ENCODE data around the gene POLD1. TPM values are rescaled to one million over a fixed set of nuclear protein-coding genes. Genes with fewer than 3 reads are reported as not detected.
"Not testable (repeated sequence)": the region's sequence is repeated elsewhere in the genome, so short reads cannot be mapped to it uniquely, and the experiment has no call there.

POLD1 gene
- total RNA-seq, 1 donor from 2014 or later, result 39.5 TPM

DNA sequence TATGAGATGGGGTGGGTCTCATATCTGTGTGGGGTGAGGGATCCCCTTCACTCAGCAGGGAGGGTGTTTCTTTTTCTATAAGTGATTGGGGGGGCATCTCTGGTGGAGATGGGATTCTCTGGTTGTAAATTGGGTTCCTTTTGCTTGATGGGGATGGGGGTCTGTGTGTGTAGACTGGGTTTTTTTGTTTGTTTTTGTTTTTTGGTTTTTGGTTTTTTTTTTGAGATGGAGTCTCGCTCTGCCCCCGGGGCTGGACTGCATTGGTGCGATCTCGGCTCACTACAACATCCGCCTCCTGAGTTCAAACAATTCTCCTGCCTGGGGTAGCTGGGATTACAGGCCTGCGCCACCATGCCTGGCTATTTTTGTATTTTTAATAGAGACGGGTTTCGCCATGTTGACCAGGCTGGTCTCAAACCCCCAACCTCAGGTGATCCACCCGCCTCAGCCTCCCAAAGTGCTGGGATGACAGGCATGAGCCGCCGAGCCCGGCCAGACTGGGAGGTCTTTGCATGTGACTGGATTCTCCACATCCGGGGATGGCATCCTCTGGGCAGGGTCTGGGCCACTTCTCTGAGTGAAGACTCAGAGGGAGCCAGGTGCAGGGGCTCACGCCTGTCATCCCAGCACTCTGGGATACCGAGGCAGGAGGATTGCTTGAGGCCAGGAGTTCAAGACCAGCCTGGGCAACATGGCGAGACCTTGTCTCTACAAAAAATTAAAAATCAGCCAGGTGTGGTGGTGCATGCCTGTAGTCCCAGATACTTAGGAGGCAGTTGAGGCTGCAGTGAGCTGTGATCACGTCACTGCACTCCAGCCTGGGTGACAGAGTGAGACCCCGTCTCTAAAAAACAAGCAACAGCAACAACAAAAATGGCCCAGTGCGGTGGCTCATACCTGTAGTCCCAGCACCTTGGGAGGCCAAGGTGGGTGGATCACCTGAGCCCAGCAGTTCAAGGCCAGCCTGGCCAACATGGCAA is 49.3 kb downstream of the POLD1 start:
- no peak for DNase-seq (ENCODE audit: low read depth in 2 of 2)

DNA sequence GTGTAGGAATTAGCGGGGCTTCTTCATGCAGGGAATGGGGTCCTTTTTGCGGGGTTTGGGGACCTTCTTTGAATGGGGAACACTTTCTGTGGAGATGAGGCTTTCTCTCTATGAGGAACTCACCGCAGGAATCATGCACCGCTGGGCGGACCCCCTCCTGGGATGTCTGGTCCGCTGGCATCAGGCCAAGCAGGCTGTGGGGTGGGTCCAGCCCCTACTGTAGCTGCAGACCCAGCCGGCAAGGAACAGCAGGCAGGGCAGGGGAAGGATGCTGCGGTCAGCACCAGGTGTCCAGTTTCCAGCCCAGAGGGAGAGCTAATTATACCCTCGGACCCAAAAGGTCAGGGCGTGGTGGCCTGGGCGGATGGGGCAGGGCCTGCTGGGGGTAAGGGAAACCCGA is 50.4 kb downstream of the POLD1 start:
- no peak for DNase-seq (ENCODE audit: low read depth in 2 of 2)

DNA sequence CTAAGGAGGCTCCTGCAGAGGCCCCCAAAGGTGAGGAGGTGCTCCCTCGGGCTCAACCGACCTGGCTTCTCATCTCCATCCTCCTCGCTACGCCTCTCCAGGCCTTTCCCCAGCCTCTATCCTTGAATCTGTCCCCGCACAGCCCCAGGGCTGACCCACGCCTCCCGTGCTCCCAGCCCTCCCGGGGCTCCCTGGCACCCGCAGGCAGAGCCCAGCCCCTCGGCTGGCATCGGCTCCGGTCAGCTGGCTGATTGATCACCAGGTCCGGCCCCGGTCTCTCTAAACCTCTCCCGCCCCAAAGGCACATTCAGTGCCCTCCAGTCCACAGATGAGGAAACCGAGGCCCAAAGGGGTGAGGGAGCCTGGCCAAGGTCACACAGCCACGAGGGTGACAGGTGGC is 51.1 kb downstream of the POLD1 start:
- no peak for DNase-seq (ENCODE audit: low read depth in 2 of 2)

DNA sequence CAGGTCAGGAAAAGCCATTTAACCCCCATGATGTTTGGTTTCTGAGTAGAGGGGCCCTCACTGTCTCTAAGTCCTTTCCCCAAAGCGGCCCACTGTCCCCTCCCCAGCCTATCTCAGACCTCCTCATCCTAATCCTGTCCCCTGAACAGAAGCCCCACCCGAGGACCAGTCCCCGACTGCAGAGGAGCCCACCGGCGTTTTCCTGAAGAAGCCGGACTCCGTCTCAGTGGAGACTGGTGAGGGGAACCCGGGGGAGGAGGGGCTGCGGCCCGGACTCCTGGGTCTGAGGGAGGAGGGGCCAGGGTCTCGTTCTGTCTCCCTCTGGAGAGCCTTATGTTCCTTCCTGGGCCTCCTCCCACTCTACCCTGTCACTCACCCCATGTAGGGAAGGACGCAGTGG is 51.5 kb downstream of the POLD1 start:
- no peak for DNase-seq (ENCODE audit: low read depth in 2 of 2)

DNA sequence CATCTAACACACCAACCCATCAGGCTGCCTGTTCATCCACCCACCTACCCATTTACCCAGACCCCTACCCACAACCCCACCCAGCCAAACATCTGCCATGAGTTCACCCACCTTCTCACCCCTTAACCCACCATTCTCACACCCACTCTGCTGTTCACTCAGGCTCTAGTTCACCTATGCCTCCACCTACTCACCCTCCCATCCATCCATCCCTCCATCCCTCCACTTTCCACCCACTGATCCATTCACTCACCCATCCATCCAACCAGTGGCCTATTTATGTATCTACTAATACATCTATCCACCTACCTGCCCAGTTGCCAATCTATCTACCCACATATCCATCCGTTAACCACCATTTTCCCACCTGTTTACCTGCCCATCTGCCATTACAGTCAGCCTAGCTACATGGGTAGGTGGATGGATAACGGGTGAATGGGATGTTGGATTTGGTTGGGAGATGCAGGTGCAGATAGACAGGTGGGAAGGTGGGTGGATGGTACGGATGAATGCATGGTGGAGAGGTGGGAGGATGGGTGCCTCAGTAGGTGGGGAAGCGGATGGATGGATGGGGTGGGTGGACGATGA is 53.8 kb downstream of the POLD1 start:
- no peak for DNase-seq (ENCODE audit: low read depth in 2 of 2)

DNA sequence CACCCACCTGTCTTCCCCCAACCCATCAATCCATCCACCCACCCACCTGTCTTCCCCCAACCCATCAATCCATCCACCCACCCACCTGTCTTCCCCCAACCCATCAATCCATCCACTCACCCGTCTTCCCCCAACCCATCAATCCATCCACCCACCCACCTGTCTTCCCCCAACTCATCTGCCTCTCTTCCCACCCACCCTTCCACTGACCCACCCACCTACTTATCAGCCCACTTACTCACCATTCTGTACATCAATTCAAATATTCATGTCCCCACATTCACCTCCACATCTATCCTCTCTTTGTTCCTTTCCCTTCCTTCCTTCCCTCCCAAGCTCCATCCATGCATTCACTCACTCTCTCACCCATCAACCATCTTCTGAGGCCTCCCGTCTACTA is 55.0 kb downstream of the POLD1 start:
- DNase-seq (ENCODE audit: low read depth in 2 of 2), result not testable (repeated sequence)

DNA sequence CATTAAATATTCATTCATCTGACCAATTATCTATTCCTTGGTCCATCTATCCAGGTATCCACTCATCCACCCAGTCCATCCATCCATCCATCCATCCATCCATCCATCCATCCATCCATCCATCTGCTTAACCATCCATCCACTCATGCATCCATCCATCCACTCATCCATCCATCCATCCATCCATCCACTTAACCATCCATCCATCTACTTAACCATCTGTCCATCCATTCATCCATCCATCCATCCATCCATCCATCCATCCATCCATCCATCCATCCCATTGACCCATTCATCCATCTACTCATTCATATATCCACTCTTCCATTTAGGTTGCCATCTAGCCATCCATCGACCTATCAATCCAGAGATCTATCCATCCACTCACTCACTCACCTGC is 59.9 kb downstream of the POLD1 start:
- no peak for DNase-seq (ENCODE audit: low read depth in 2 of 2)

DNA sequence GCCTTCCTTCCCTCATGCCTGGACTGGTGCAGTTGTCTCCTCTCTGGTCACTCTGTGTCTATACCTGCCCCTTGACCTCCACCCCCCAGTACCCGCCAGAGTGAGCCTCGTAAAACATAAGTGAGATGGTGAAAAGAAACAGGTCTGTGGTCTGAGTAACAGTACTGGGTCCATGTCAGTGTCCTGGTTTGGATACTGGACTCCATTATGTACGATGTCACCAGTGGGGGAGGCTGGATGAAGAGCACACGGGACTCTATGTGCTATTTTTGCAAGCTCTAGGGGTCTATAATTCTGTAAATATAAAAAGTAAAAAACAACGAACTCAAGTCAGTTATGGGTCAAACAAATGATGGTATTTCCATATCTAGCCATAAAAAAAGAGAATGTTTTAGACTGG is 62.9 kb downstream of the POLD1 start:
- DNase-seq (ENCODE audit: low read depth in 2 of 2), result no peak

DNA sequence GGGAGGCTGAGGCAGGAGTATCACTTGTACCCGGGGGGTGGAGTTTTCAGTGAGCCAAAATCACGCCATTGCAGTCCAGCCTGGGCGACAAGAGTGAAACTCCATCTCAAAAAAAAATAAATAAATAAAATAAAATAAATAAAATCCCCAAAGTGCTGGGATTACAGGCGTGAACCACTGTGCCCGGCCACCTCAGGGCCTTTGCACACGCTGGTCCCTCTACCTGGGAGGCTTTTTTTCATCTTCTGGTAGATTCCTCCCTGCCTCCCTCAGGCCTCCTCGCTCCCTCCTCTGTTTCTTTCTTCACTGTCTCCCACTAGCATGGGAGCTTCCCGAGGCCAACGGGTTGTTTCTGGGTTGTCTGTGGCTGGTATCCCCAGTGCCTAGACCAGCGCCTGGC is 63.6 kb downstream of the POLD1 start:
- no peak for DNase-seq (ENCODE audit: low read depth in 2 of 2)

DNA sequence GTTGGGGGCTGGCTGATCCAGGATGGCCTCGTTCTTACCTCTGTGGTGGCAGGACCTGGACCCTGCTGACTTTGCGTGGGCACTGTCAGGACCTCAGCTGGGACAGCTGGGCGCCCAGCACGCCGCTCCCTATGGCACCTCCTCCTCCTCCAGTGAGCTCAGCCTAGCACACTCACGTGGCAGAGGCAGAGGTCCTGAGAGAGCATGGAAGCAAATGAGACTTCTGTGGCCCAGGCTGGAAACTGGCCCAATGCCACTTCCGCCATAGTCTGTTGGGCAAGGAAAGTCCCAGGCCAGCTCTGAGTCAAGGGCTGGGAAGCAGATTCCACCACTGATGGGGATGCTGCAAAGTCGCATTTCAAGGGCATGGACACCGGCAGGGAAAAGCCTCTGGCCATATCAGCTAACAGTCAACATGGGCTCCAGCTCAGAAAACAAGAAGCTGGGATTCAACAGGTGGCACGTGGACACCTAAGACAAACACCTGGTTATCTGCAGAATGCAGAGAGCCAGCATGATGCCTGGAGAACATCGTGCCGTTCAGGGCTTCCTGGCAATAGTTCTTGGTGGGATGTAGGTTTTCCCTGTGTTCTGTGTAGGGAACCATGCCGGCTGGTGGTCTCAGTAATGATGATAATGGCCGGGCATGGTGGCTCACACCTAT is 65.2 kb downstream of the POLD1 start:
- DNase-seq (ENCODE audit: low read depth in 2 of 2), result no peak

DNA sequence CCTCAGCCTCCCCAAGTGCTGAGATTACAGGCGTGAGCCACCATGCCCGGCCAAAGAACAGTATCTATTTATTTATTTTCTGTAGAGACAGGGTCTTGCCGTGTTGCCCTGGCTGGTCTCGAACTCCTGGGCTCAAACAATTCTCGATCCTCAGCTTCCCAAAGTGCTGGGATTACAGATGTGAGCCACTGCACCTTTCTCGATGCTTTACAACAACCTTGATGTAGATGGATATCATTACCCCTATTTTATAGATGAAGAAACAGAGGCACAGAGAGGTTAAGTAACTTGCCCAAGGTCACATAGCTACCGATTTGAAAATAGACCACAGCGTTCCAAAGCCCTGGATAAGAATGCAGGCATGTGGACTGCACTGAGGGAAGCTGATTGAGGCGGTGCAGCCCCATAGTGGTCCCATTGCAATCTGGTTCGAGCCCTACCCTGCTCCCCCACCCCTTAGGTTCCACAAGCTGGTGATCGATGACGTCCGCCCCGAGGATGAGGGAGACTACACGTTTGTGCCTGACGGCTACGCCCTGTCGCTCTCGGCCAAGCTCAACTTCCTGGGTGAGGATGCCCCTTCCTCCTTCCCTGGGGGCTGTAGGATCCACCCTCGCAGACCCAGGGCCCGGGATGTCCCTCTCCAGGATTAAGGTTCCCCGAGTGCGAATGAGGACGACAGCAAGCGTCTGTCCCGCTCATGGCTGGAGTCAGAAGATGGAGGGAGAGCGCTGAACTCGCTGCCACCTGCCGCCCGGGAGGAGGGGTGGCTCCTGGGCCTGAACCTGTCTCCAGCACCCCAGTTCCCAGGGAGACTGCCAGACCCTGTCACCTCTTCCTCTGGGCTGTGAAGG is 66.4 kb downstream of the POLD1 start:
- DNase-seq (ENCODE audit: low read depth in 2 of 2), result no peak

DNA sequence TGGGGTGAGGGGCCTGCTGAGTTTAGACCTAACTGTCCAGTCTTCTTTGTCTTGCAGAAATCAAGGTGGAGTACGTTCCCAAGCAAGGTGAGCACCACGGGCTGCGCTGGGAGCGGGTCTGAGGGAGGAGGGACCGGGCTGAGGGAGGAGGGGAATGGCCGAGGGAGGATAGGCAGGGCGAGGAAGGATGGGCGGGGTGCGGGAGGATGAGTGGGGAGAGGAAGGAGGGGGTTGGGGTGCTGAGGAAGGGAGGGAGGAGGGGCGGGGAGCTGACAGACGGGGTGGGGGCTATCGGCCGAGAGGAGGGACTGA is 67.0 kb downstream of the POLD1 start:
- DNase-seq (ENCODE audit: low read depth in 2 of 2), result no peak

DNA sequence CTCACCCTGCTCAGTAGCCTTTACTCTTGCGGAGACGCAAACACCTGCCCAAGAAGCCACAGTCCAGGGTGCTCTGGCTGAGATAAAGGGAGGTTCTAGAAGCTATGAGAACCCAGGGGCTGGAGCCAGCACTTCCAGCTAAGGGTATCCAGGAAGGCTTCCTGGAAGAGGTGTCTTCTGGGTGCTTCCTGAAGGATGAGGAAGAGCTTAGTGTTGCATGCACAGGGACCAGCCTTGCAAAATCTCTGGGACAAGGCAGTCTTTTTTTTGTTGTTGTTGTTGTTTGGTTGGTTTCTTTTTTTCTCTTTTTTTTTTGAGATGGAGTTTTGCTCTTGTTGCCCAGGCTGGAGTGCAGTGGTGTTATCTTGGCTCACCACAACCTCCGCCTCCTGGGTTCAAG is 69.1 kb downstream of the POLD1 start:
- no peak for DNase-seq (ENCODE audit: low read depth in 2 of 2)

DNA sequence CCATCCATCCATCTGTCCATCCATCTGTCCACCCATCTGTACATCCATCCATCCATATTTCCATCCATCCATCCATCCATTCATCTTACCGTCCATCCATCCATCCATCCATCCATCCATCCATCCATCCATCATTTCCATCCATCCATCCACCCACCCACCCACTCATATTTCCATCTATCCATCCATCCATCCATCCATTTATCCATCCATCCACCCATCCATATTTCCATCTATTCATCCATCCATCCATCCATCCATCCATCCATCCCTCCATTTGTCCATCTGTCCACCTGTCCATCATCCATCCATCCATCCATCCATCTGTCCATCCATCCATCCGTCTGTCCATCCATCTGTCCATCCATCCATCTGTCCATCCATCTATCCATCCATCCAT is 71.8 kb downstream of the POLD1 start:
- DNase-seq (ENCODE audit: low read depth in 2 of 2), result no peak

DNA sequence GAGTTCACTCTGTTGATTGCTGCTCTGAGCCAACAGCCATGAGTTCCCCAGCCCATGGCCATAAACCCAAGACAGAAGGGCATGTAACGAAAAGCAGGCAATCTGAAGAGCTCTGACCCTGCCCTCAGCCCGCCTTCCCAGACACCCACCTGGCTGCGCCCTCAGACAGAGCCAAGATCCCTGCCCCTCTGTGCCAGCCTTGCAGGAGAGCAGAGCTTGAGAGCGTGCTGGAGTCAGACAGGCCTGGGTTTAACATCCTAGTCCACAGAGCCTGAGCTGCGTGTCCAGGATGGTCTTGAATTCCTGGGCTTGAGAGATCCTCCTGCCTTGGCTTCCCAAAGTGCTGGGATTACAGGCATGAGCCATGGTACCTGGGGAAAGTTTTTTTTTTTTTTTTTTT is 73.2 kb downstream of the POLD1 start:
- DNase-seq (ENCODE audit: low read depth in 2 of 2), result no peak

DNA sequence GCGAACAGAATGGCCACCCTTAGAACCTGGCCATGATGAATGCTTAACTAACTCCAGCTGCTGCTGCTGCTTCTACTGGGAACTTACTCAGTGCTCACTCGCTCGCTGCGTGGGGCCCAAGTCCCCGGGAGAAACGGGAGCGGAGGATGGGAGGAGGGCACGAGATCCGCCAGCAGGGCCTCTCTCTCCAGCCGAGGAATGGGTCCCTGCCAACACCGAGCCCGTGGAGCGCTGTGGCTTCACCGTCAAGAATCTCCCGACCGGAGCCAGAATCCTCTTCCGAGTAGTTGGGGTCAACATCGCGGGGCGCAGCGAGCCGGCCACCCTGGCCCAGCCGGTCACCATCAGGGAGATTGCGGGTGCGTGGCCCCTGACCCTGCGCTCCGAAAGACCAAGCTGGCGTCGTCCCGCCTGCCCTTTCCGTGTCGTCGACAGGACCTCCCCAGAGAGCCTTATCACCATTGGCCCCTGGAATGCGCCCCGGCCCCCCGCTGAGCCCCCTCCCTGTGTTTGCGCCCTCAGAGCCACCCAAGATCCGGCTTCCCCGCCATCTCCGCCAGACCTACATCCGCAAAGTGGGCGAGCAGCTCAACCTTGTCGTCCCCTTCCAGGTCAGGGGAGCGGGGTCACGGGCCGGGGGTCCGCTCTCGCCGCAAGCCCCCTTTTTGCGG is 74.4 kb downstream of the POLD1 start:
- no peak for DNase-seq (ENCODE audit: low read depth in 2 of 2)

DNA sequence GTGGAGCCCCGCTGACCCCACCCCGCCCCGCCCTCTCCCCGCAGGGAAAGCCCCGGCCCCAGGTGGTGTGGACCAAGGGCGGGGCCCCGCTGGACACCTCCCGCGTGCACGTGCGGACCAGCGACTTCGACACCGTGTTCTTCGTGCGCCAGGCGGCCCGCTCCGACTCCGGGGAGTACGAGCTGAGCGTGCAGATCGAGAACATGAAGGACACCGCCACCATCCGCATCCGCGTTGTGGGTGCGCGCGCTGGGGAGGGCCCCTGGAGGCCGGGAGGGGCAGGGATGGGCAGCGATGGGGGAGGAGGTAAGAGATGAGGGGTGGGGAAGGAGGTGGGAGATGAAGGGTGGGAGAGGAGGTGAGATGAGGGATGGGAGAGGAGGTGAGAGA is 74.9 kb downstream of the POLD1 start:
- DNase-seq (ENCODE audit: low read depth in 2 of 2), result no peak

DNA sequence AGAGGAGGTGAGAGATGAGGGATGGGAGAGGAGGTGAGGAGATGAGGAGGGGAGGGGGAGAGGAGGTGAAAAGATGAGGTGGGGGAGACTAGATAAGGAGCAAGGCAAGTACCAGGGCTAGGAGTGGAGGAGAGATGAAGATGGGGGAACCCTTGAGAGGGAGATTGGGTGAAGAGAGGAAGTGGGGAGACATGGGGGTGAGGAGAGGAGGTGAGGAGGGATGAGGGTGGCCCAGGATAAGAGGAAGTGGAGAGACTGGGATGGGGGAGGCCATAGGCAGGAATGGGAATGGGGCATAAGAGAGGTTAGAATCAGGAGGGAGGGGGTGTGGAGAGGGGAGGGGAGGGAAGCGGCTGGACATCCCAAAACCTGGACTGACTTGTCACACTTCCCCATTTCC is 75.5 kb downstream of the POLD1 start:
- DNase-seq (ENCODE audit: low read depth in 2 of 2), result no peak

DNA sequence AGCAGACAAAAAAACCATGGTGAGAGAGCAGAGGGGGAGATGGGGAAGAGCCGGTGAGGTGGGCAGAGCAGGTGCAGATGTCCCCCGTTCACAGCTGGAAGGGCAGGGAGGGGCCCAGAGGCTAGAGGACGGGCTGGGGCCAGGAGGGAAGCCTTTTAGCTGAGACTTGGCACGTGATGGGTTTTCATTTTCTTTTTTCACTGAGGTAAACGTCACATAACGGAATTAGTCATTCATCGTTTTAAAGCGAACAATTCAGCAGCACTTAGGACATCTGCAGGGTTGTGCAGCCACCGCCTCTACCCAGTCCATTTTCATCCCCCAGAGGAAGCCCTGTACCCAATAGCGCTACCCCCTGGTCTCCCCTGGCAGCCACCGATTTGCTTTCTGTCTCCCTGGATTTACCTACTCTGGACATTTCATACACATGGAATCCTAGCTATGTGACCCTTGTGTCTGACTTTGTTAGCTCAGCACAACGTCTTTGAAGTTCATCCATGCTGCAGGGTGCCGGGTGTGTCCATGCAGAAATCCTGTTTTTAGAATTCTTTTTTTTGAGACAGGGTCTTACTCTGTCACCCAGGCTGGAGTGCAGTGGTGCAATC is 76.1 kb downstream of the POLD1 start:
- peak in 1 of 2 donors; percentile 30 for DNase-seq (ENCODE audit: low read depth in 2 of 2)

DNA sequence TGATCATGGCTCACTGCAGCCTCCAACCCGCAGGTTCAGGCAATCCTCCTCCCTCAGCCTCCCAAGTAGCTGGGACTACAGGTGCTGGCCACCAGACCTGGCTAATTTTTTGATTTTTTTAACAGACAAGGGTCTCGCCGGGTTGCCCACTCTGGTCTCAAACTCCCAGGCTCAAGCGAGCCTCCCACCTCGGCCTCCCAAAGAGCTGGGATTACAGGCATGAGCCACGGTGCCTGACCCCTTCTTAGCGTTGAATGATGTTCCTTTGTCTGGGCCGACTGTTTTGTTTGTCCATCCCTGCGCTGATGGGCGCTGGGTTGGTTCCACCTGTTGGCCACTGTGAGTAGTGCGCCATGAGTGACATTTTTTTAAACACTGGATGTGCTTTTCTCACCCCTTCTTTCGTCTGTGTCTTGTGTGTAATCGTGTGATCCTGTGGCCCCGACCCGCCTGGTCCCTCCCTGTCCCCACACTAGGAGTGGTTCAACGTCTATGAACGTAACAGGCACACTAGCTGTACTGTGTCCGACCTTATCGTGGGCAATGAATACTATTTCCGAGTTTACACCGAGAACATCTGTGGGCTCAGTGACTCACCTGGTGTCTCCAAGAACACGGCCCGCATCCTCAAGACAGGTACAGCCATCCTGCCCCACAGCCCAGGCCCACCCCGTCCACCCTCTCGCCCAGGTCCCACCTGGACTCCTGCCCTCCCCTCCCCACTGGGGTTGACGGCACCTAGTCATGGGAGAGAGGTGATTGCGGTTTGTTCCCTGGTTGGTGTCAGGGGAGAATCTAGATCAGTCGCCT is 77.1 kb downstream of the POLD1 start:
- peak; percentile 68 to 83 for DNase-seq (ENCODE audit: low read depth in 2 of 2)

Measured in lung microvascular endothelial cell (primary cell).